H1 (cell line): ENCODE data around the gene LMNTD1. TPM values are rescaled to one million over a fixed set of nuclear protein-coding genes. Genes with fewer than 3 reads are reported as not detected.

Source experiments
- BCL11A ChIP-seq, 2 experiments: IDR thresholded peaks; one replicate each; pipeline ENCODE4 v1.6.1; 2011; ENCODE audit warnings: low read depth in 2 of 2, low read length in 2 of 2, mild to moderate bottlenecking in 2 of 2
- CBX5 ChIP-seq: fragments of 300-800, 300-1000 bp; sonication (generic); IDR thresholded peaks from 2 replicates; pipeline ENCODE4 v1.7.1; 2016; ENCODE audit warnings: antibody characterized with exemption, low read length, low read depth
- CREB1 ChIP-seq: IDR thresholded peaks from 2 replicates; pipeline ENCODE4 v1.6.1; 2012; ENCODE audit warnings: inconsistent platforms
- RNF2 ChIP-seq: fragments of 200-900, 300-1000 bp; sonication (generic); IDR thresholded peaks from 2 replicates; pipeline ENCODE4 v1.7.1; 2016; ENCODE audit warnings: borderline replicate concordance, low read depth, mild to moderate bottlenecking, antibody characterized with exemption, low read length; ENCODE audit not compliant: poor library complexity, severe bottlenecking; ENCODE audit errors: missing control alignments
- TCF12 ChIP-seq: IDR thresholded peaks from 2 replicates; pipeline ENCODE4 v1.6.1; 2011; ENCODE audit warnings: low read depth, mild to moderate bottlenecking, low read length
- polyA plus RNA-seq, 7 experiments: library from polyadenylated mRNA; depleted of rRNA in 3 of 7; stranded (reverse) in 5 of 7; unstranded in 2 of 7; fragments of >200 nt in 5 of 7; fragments of 200-250 nt in 2 of 7; gene quantifications; 1 replicate in 5 of 7; 2 replicates in 1 of 7; 4 replicates in 1 of 7; pipeline versions ENCODE4 v1.2.1 to v1.2.3, GENCODE V29; 2011 to 2013; ENCODE audit warnings: missing spikeins in 2 of 7, mixed read lengths in 2 of 7
- total RNA-seq: library from RNA; stranded (reverse); fragmentation: NEBNext Ultra II Directional; extraction: Animal tissue kit (Norgen Biotek cat#: 25700); gene quantifications from 2 replicates; pipeline ENCODE4 v1.2.1, GENCODE V29; 2021

Gene LMNTD1
- total and polyA plus RNA-seq, 2 of the 8 experiments (the other 6 are each of a cell fraction or from before 2014, with no cell fraction given), result not detected

GRCh38 chr12:25491396-25492325, 61.4 kb downstream of the LMNTD1 start (continued):
- no peak for TF ChIP-seq CBX5
- TF ChIP-seq BCL11A (IDR thresholded peaks at IDR 0.05; ENCODE audit: low read depth in 2 of 2, low read length in 2 of 2), result peak; percentile 95 to 96
- no peak for TF ChIP-seq RNF2
- no peak for TF ChIP-seq CREB1
- TF ChIP-seq TCF12, result peak; percentile 62; the same call in 1 of the 2 replicates
